ENCODE results near the gene FAM89A. TPM values are rescaled to one million over a fixed set of nuclear protein-coding genes. Genes with fewer than 3 reads are reported as not detected.

The FAM89A gene
- total and polyA plus RNA-seq, 2 of the 8 experiments (the other 6 are each of a cell fraction or from before 2014, with no cell fraction given), result 2.1 to 2.2 TPM

GRCh38 chr1:231036416-231036815, 3.6 kb downstream of the FAM89A start (continued):
- TF ChIP-seq JUN (IDR thresholded peaks at IDR 0.05; ENCODE audit: low read depth, low read length), result no peak
- no peak for TF ChIP-seq POLR2AphosphoS5 (IDR thresholded peaks at IDR 0.05; ENCODE audit: low read depth, low read length)
